B cell (primary cell): Measurements from ENCODE around the gene ATP2A1. TPM values are rescaled to one million over a fixed set of nuclear protein-coding genes. Genes with fewer than 3 reads are reported as not detected.

ENCODE experiments used
- ATAC-seq: fragments of 200-7000 bp; cut with Tn5 transposase; one replicate; pipeline ENCODE4 v1.10.0; 2021; ENCODE audit warnings: low read depth, mild to moderate bottlenecking, moderate number of reproducible peaks, moderate library complexity
- CTCF ChIA-PET: fragments of 350-600 bp; sonication (Branson Sonifier 250); formaldehyde crosslinking; loops from one replicate; lab custom pipeline; 2021; ENCODE audit warnings: antibody characterized with exemption, inconsistent platforms; lab: Charles Lee
- POLR2A ChIA-PET: fragments of 350-600 bp; sonication (Branson Sonifier 250); formaldehyde crosslinking; loops from one replicate; lab custom pipeline; 2021; ENCODE audit warnings: antibody characterized with exemption; lab: Charles Lee
- DNase-seq: peaks from one replicate; pipeline ENCODE4 v3.0.0; 2013
- H2AFZ ChIP-seq: 2 replicates; pipeline ENCODE4 v1.6.1; 2012; ENCODE audit warnings: mild to moderate bottlenecking, low read depth, low read length; ENCODE audit not compliant: insufficient read depth, poor library complexity, severe bottlenecking
- H3K27ac ChIP-seq, 2 donors: 1 replicate in 1 of 2; 2 replicates in 1 of 2; pipeline ENCODE4 v1.5.1; 2012 to 2013; ENCODE audit warnings: low read length in 2 of 2, mild to moderate bottlenecking in 2 of 2, moderate library complexity in 1 of 2
- H3K27me3 ChIP-seq, 4 experiments: fragments of 200-600 bp in 1 of 4; sonication (generic) in 1 of 4; replicated peaks in 1 of 4; 1 replicate in 2 of 4; 2 replicates in 2 of 4; pipeline versions ENCODE4 v1.6.1 to v1.7.0; 2013 to 2016; ENCODE audit warnings: low read length in 3 of 4, mild to moderate bottlenecking in 2 of 4, mixed read lengths in 1 of 4, moderate library complexity in 1 of 4; ENCODE audit not compliant: insufficient read depth in 4 of 4, control insufficient read depth in 3 of 4; ENCODE audit errors: control extremely low read depth in 1 of 4
- H3K36me3 ChIP-seq, 2 experiments: replicated peaks in 1 of 2; 1 replicate in 1 of 2; 2 replicates in 1 of 2; pipeline versions ENCODE4 v1.6.1 to v1.7.1; 2013; ENCODE audit warnings: low read length in 1 of 2; ENCODE audit not compliant: insufficient read depth in 2 of 2, control insufficient read depth in 1 of 2; ENCODE audit errors: control extremely low read depth in 1 of 2, extremely low read depth in 1 of 2
- H3K4me1 ChIP-seq, 2 donors: fragments of 200-600 bp in 1 of 2; sonication (generic) in 1 of 2; 1 replicate in 1 of 2; 2 replicates in 1 of 2; pipeline versions ENCODE4 v1.5.1 to v1.6.1; 2013 to 2017; ENCODE audit warnings: low read length in 2 of 2; ENCODE audit not compliant: control insufficient read depth in 2 of 2, insufficient read depth in 2 of 2
- H3K4me2 ChIP-seq: replicated peaks from 2 replicates; pipeline ENCODE3; 2012; ENCODE audit warnings: mild to moderate bottlenecking, low read depth, low read length; ENCODE audit not compliant: poor library complexity, severe bottlenecking
- H3K4me3 ChIP-seq, 5 experiments: fragments of 200-600 bp in 1 of 5; sonication (generic) in 1 of 5; 1 replicate in 3 of 5; 2 replicates in 2 of 5; pipeline versions ENCODE4 v1.5.1 to v1.7.0; 2011 to 2016; ENCODE audit warnings: low read length in 4 of 5, mild to moderate bottlenecking in 4 of 5, low read depth in 2 of 5, control low read depth in 1 of 5, moderate library complexity in 1 of 5; ENCODE audit not compliant: insufficient read depth in 1 of 5; ENCODE audit errors: control extremely low read depth in 1 of 5, extremely low read depth in 1 of 5
- H3K79me2 ChIP-seq: fragments of 200-600 bp; sonication (generic); one replicate; pipeline ENCODE4 v1.6.0; 2016; ENCODE audit warnings: low read length; ENCODE audit not compliant: control insufficient read depth, insufficient read depth
- H3K9ac ChIP-seq: fragments of 200-600 bp; sonication (generic); 2 replicates; pipeline ENCODE4 v1.6.1; 2017; ENCODE audit warnings: mild to moderate bottlenecking, low read length, moderate library complexity
- H3K9me3 ChIP-seq, 3 donors: one replicate each; pipeline versions ENCODE4 v1.6.1 to v1.7.1; 2013; ENCODE audit warnings: low read length in 2 of 3; ENCODE audit not compliant: control insufficient read depth in 2 of 3, insufficient read depth in 1 of 3; ENCODE audit errors: control extremely low read depth in 1 of 3
- H4K20me1 ChIP-seq: 2 replicates; pipeline ENCODE4 v1.6.0; 2012; ENCODE audit warnings: mild to moderate bottlenecking, low read length; ENCODE audit not compliant: insufficient read depth, control insufficient read depth, poor library complexity, severe bottlenecking
- H3K27ac Mint-ChIP-seq: one replicate; pipeline ENCODE4 v1.8.0; 2021; ENCODE audit warnings: mixed read lengths
- H3K27me3 Mint-ChIP-seq: one replicate; pipeline ENCODE4 v1.8.0; 2021; ENCODE audit warnings: mixed read lengths
- H3K4me1 Mint-ChIP-seq: one replicate; pipeline ENCODE4 v1.8.0; 2021; ENCODE audit warnings: mixed read lengths
- H3K4me3 Mint-ChIP-seq: one replicate; pipeline ENCODE4 v1.8.0; 2021; ENCODE audit warnings: mixed read lengths
- H3K9me3 Mint-ChIP-seq: one replicate; pipeline ENCODE4 v1.8.0; 2022; ENCODE audit warnings: mixed read lengths; ENCODE audit not compliant: insufficient read depth
- EZH2 ChIP-seq: IDR thresholded peaks from 2 replicates; pipeline ENCODE4 v1.6.1; 2012; ENCODE audit warnings: borderline replicate concordance, low read depth, mild to moderate bottlenecking, moderate library complexity, low read length; ENCODE audit not compliant: insufficient read depth, poor library complexity, severe bottlenecking
- WGBS: methylation state at CpG from one replicate; pipeline ENCODE4 v1.1.5; 2013; ENCODE audit warnings: missing lambda C conversion rate; ENCODE audit not compliant: insufficient coverage; 5-methylcytosine and 5-hydroxymethylcytosine counted together
- intact Hi-C: fragments of 100-400 bp; cut with micrococcal nuclease; formaldehyde crosslinking; loops from one replicate; pipeline ENCODE4 v1.10.0; 2022
- polyA plus RNA-seq: library from polyadenylated mRNA; depleted of rRNA; stranded (reverse); fragments of >200 nt; gene quantifications from 2 replicates; pipeline ENCODE4 v1.2.3, GENCODE V29; 2012
- total RNA-seq, 2 donors: library from RNA; stranded (reverse); fragments of 120-200 nt in 1 of 2; gene quantifications; 1 replicate in 1 of 2; 2 replicates in 1 of 2; pipeline versions ENCODE4 v1.2.3 to v1.2.4, GENCODE V29; 2013 to 2022
- TF ChIP-seq, protein P1 (sequence below): fragments of 200-600 bp; IDR thresholded peaks from one replicate; pipeline ENCODE4 v1.8.0; 2022; ENCODE audit warnings: antibody characterized with exemption, mild to moderate bottlenecking

Gene ATP2A1
- total and polyA plus RNA-seq, 2 donors (not counting 1 experiment from before 2014, with no cell fraction given), result 0.31 to 0.84 TPM

DNA sequence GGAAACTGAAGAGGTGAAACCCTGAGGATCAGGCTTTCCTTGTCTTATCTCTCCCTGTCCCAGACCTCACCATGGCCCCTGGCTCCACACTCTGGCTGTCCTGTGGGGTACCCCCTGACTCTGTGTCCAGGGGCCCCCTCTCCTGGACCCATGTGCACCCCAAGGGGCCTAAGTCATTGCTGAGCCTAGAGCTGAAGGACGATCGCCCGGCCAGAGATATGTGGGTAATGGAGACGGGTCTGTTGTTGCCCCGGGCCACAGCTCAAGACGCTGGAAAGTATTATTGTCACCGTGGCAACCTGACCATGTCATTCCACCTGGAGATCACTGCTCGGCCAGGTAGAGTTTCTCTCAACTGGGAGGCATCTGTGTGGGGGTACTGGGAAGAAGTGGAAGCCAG is 54.9 kb downstream of the ATP2A1 start:
- no peaks in the 10 kb centered on the region for H3K27me3 ChIP-seq
- CTCF ChIA-PET, result interaction anchor here (0.5 to 8.4 kb wide), 8 partner anchors 10 to 111 kb away, joined by 3 to 83 read pairs (median 5); partner anchors contain the start of genes ATXN2L and TUFM

GRCh38 chr16:28935346-28935745 is 57.1 kb downstream of the ATP2A1 start:
- H3K4me3 Mint-ChIP-seq, result peak overlapping the region; percentile 30
- TF ChIP-seq, protein P1, sequence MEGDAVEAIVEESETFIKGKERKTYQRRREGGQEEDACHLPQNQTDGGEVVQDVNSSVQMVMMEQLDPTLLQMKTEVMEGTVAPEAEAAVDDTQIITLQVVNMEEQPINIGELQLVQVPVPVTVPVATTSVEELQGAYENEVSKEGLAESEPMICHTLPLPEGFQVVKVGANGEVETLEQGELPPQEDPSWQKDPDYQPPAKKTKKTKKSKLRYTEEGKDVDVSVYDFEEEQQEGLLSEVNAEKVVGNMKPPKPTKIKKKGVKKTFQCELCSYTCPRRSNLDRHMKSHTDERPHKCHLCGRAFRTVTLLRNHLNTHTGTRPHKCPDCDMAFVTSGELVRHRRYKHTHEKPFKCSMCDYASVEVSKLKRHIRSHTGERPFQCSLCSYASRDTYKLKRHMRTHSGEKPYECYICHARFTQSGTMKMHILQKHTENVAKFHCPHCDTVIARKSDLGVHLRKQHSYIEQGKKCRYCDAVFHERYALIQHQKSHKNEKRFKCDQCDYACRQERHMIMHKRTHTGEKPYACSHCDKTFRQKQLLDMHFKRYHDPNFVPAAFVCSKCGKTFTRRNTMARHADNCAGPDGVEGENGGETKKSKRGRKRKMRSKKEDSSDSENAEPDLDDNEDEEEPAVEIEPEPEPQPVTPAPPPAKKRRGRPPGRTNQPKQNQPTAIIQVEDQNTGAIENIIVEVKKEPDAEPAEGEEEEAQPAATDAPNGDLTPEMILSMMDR, result no peak
- no peak for TF ChIP-seq EZH2
- 100% methylated on average over 2 of the region's 4 CpGs for WGBS

More for the DNA sequence above, 54.9 kb downstream of the ATP2A1 start:
- peaks cover 74% of the 10 kb centered on the region for H3K4me1 Mint-ChIP-seq
- peaks cover 0 to 44% of the 10 kb centered on the region in 2 experiments for H3K36me3 ChIP-seq
- TF ChIP-seq EZH2, result no peak
- TF ChIP-seq, protein P1, result no peak
- H2AFZ ChIP-seq, result peak overlapping the region; percentile 73
- H3K27ac Mint-ChIP-seq, result peak overlapping the region; percentile 96
- H3K9me3 ChIP-seq, result peaks cover 0 to 8% (median 0%) of the 10 kb centered on the region in 3 donors
- peaks cover 67% of the 10 kb centered on the region for H3K79me2 ChIP-seq
- intact Hi-C loops, result no loop called here
- POLR2A ChIA-PET, result interaction anchor here (1.5 to 3.7 kb wide), 4 partner anchors 10 to 70 kb away, joined by 3 to 34 read pairs (median 15); partner anchors contain the start of gene SH2B1
- peaks cover 59 to 74% of the 10 kb centered on the region in 2 donors for H3K4me1 ChIP-seq
- H3K9me3 Mint-ChIP-seq, result no peaks in the 10 kb centered on the region
- H3K4me2 ChIP-seq, result peak overlapping the region; percentile 98
- ATAC-seq, result no peak
- 58% methylated on average over 4 of the region's 8 CpGs for WGBS
- peaks cover 23% of the 10 kb centered on the region for H4K20me1 ChIP-seq
- H3K27me3 Mint-ChIP-seq, result no peaks in the 10 kb centered on the region
- peak overlapping the region; percentile 96 for H3K4me3 Mint-ChIP-seq
- peak overlapping the region; percentile 86 to 95 for H3K27ac ChIP-seq
- H3K4me3 ChIP-seq, result peak overlapping the region in 4 of 5 experiments; percentile 72 to 84 (median 83)
- DNase-seq, result no peak
- peak overlapping the region; percentile 95 for H3K9ac ChIP-seq

More at GRCh38 chr16:28935346-28935745, 57.1 kb downstream of the ATP2A1 start:
- H3K27me3 Mint-ChIP-seq, result no peaks in the 10 kb centered on the region
- DNase-seq (no peak), ATAC-seq (no peak)
- peaks cover 29% of the 10 kb centered on the region for H4K20me1 ChIP-seq
- no peak overlapping the region for H3K9ac ChIP-seq
- peaks cover 0 to 8% (median 0%) of the 10 kb centered on the region in 3 donors for H3K9me3 ChIP-seq
- peaks cover 0 to 59% of the 10 kb centered on the region in 2 experiments for H3K36me3 ChIP-seq
- peak overlapping the region in 1 of 2 donors; percentile 75 for H3K27ac ChIP-seq
- peaks cover 81% of the 10 kb centered on the region for H3K79me2 ChIP-seq
- no peaks in the 10 kb centered on the region for H3K27me3 ChIP-seq
- intact Hi-C loops, result no loop called here
- H3K27ac Mint-ChIP-seq, result peak overlapping the region; percentile 82
- H3K4me1 Mint-ChIP-seq, result peaks cover 68% of the 10 kb centered on the region
- H3K4me2 ChIP-seq, result peak overlapping the region; percentile 3
- CTCF ChIA-PET, result interaction anchor here (1.2 to 8.4 kb wide), 2 partner anchors 9 to 42 kb away, joined by 3 to 83 read pairs; no protein-coding TSS in a partner anchor
- no peak overlapping the region for H2AFZ ChIP-seq
- no peaks in the 10 kb centered on the region for H3K9me3 Mint-ChIP-seq
- H3K4me1 ChIP-seq, result peaks cover 56 to 68% of the 10 kb centered on the region in 2 donors
- POLR2A ChIA-PET, result interaction anchor here (1.7 to 3.8 kb wide), 2 partner anchors 9 to 10 kb away, joined by 11 to 26 read pairs; partner anchors contain the start of gene RABEP2
- H3K4me3 ChIP-seq, result no peak overlapping the region
